ENCODE data around the gene TBC1D14. TPM values are rescaled to one million over a fixed set of nuclear protein-coding genes. Genes with fewer than 3 reads are reported as not detected.

TBC1D14 gene
- total and polyA plus RNA-seq, 5 experiments from 2014 or later: 34.8 to 78.2 (median 47.0) TPM

GRCh38 chr4:6989331-6989923, 79.8 kb downstream of the TBC1D14 start:
- Mint-ChIP-seq H3K4me3 (peak overlapping the region; percentile 9 to 99 (median 68)), H3K27ac (peak overlapping the region in 4 of 10 donors; percentile 37 to 85 (median 68))

GRCh38 chr4:6990661-6991060, 81.0 kb downstream of the TBC1D14 start:
- peak overlapping the region in 2 of 10 donors; percentile 15 to 22 for H3K4me3 Mint-ChIP-seq

More at GRCh38 chr4:6989331-6989923, 79.8 kb downstream of the TBC1D14 start:
- Mint-ChIP-seq H3K9me3 (no peaks in the 10 kb centered on the region), H3K4me1 (peaks cover 24 to 85% (median 72%) of the 10 kb centered on the region in 4 donors), H3K36me3 (peaks cover 0 to 14% (median 2%) of the 10 kb centered on the region in 3 donors), H3K27me3 (no peaks in the 10 kb centered on the region)
- POLR2A ChIA-PET: interaction anchor here (0.6 kb wide), 1 partner anchor 23 kb away, joined by 3 read pairs; no protein-coding TSS in a partner anchor
- ATAC-seq (no peak), DNase-seq (no peak)

GRCh38 chr4:6991249-6991648, 81.6 kb downstream of the TBC1D14 start:
- H3K36me3 Mint-ChIP-seq: peaks cover 0 to 27% (median 2%) of the 10 kb centered on the region in 3 donors
- POLR2A ChIA-PET: interaction anchor here (0.8 kb wide), 1 partner anchor 52 kb away, joined by 4 read pairs; the partner anchor contains the start of gene TADA2B

More at GRCh38 chr4:6990661-6991060, 81.0 kb downstream of the TBC1D14 start:
- H3K27ac Mint-ChIP-seq: no peak overlapping the region
- H3K9me3 Mint-ChIP-seq: no peaks in the 10 kb centered on the region
- no peak for DNase-seq
- H3K36me3 Mint-ChIP-seq: peaks cover 0 to 23% (median 2%) of the 10 kb centered on the region in 3 donors
- H3K4me1 Mint-ChIP-seq: peaks cover 21 to 72% (median 61%) of the 10 kb centered on the region in 4 donors
- no peaks in the 10 kb centered on the region for H3K27me3 Mint-ChIP-seq
- POLR2A ChIA-PET: no interaction called here
- ATAC-seq: no peak

GRCh38 chr4:6991771-6992557, 82.3 kb downstream of the TBC1D14 start:
- peaks cover 0 to 34% (median 6%) of the 10 kb centered on the region in 3 donors for H3K36me3 Mint-ChIP-seq
- no peak for DNase-seq
- H3K4me3 Mint-ChIP-seq: peak overlapping the region in 1 of 10 donors; percentile 32

More at GRCh38 chr4:6991249-6991648, 81.6 kb downstream of the TBC1D14 start:
- Mint-ChIP-seq H3K4me1 (peaks cover 17 to 66% (median 55%) of the 10 kb centered on the region in 4 donors), H3K4me3 (peak overlapping the region in 4 of 10 donors; percentile 5 to 51 (median 27)), H3K27ac (peak overlapping the region in 6 of 10 donors; percentile 25 to 77 (median 44)), H3K9me3 (no peaks in the 10 kb centered on the region), H3K27me3 (no peaks in the 10 kb centered on the region)
- DNase-seq (no peak), ATAC-seq (no peak)

GRCh38 chr4:6992728-6993677, 83.4 kb downstream of the TBC1D14 start:
- ATAC-seq (no peak), DNase-seq (no peak)
- Mint-ChIP-seq H3K4me3 (no peak overlapping the region), H3K36me3 (peaks cover 0 to 43% (median 8%) of the 10 kb centered on the region in 3 donors), H3K9me3 (no peaks in the 10 kb centered on the region), H3K4me1 (peaks cover 14 to 55% (median 44%) of the 10 kb centered on the region in 4 donors), H3K27me3 (no peaks in the 10 kb centered on the region), H3K27ac (peak overlapping the region in 2 of 10 donors; percentile 36 to 41)
- POLR2A ChIA-PET: no interaction called here

More at GRCh38 chr4:6991771-6992557, 82.3 kb downstream of the TBC1D14 start:
- POLR2A ChIA-PET: interaction anchor here (0.8 kb wide), 1 partner anchor 51 kb away, joined by 4 read pairs; the partner anchor contains the start of gene TADA2B
- Mint-ChIP-seq H3K27me3 (no peaks in the 10 kb centered on the region), H3K27ac (peak overlapping the region in 4 of 10 donors; percentile 10 to 77 (median 44)), H3K9me3 (no peaks in the 10 kb centered on the region), H3K4me1 (peaks cover 17 to 62% (median 52%) of the 10 kb centered on the region in 4 donors)
- no peak for ATAC-seq

- DNase-seq: no peak
- Mint-ChIP-seq H3K27ac (no peak overlapping the region), H3K27me3 (no peaks in the 10 kb centered on the region), H3K4me1 (peaks cover 9 to 24% (median 15%) of the 10 kb centered on the region in 4 donors), H3K9me3 (no peaks in the 10 kb centered on the region), H3K4me3 (no peak overlapping the region), H3K36me3 (peaks cover 0 to 73% (median 23%) of the 10 kb centered on the region in 3 donors)
- no peak for ATAC-seq
- POLR2A ChIA-PET: interaction anchor here (0.7 to 1.0 kb wide), 2 partner anchors 88 to 161 kb away, joined by 3 read pairs; no protein-coding TSS in a partner anchor
Measured at GRCh38 chr4:6996481-6996880, 86.9 kb downstream of the TBC1D14 start.

- POLR2A ChIA-PET: no interaction called here
- DNase-seq: no peak
- ATAC-seq: no peak
- Mint-ChIP-seq H3K27ac (peak overlapping the region in 5 of 10 donors; percentile 29 to 71 (median 57)), H3K4me1 (peaks cover 3 to 12% (median 4%) of the 10 kb centered on the region in 4 donors), H3K36me3 (peaks cover 0 to 90% (median 31%) of the 10 kb centered on the region in 3 donors), H3K9me3 (no peaks in the 10 kb centered on the region), H3K4me3 (no peak overlapping the region), H3K27me3 (no peaks in the 10 kb centered on the region)
Measured at GRCh38 chr4:6999172-7000086, 89.8 kb downstream of the TBC1D14 start.

GRCh38 chr4:7000421-7001176, 91.0 kb downstream of the TBC1D14 start:
- peaks cover 0 to 88% (median 34%) of the 10 kb centered on the region in 3 donors for H3K36me3 Mint-ChIP-seq
- DNase-seq: no peak
- peak overlapping the region in 1 of 10 donors; percentile 28 for H3K27ac Mint-ChIP-seq
- H3K4me1 Mint-ChIP-seq: peaks cover 0 to 13% (median 4%) of the 10 kb centered on the region in 4 donors
- H3K9me3 Mint-ChIP-seq: no peaks in the 10 kb centered on the region
- no peaks in the 10 kb centered on the region for H3K27me3 Mint-ChIP-seq
- no peak overlapping the region for H3K4me3 Mint-ChIP-seq
- POLR2A ChIA-PET: no interaction called here
- no peak for ATAC-seq

GRCh38 chr4:7001271-7001670, 91.6 kb downstream of the TBC1D14 start:
- Mint-ChIP-seq H3K4me3 (no peak overlapping the region), H3K9me3 (no peaks in the 10 kb centered on the region), H3K27ac (peak overlapping the region in 1 of 10 donors; percentile 19), H3K4me1 (peaks cover 0 to 13% (median 4%) of the 10 kb centered on the region in 4 donors), H3K36me3 (peaks cover 0 to 88% (median 34%) of the 10 kb centered on the region in 3 donors), H3K27me3 (no peaks in the 10 kb centered on the region)
- ATAC-seq: no peak
- DNase-seq: no peak
- POLR2A ChIA-PET: no interaction called here

GRCh38 chr4:7002336-7002735, 92.7 kb downstream of the TBC1D14 start:
- H3K36me3 Mint-ChIP-seq: peaks cover 0 to 87% (median 28%) of the 10 kb centered on the region in 3 donors
- no peaks in the 10 kb centered on the region for H3K27me3 Mint-ChIP-seq
- no peak overlapping the region for H3K4me3 Mint-ChIP-seq
- POLR2A ChIA-PET: no interaction called here
- H3K9me3 Mint-ChIP-seq: no peaks in the 10 kb centered on the region
- peaks cover 0 to 17% (median 4%) of the 10 kb centered on the region in 4 donors for H3K4me1 Mint-ChIP-seq
- H3K27ac Mint-ChIP-seq: peak overlapping the region in 1 of 10 donors; percentile 53
- ATAC-seq (no peak), DNase-seq (no peak)

Data from naive thymus-derived CD8-positive, alpha-beta T cell (primary cell).